Measurements from ENCODE around the gene MAML3. TPM values are rescaled to one million over a fixed set of nuclear protein-coding genes. Genes with fewer than 3 reads are reported as not detected.

The MAML3 gene
- total RNA-seq, 1 experiment from 2014 or later = 12.1 TPM

- DNase-seq = no peak
- no peaks in the 10 kb centered on the region for H3K9me3 Mint-ChIP-seq (ENCODE audit: unreplicated experiment)
- Histone ChIP-seq H3K4me3 (ENCODE audit: low read depth, low read length) (no peak overlapping the region), H3K36me3 (ENCODE audit: control insufficient read depth, insufficient read depth, low read length) (no peaks in the 10 kb centered on the region), H3K4me1 (no peaks in the 10 kb centered on the region), H3K27me3 (replicated peaks; ENCODE audit: control insufficient read depth, insufficient read depth, low read length) (no peaks in the 10 kb centered on the region), H3K9me3 (no peaks in the 10 kb centered on the region)
- intact Hi-C loops (cut with micrococcal nuclease; ENCODE audit: unreplicated experiment) = no loop called here
- CTCF ChIA-PET = no interaction called here
- H3K27ac Mint-ChIP-seq (ENCODE audit: unreplicated experiment) = no peak overlapping the region
- no peaks in the 10 kb centered on the region for H3K27me3 Mint-ChIP-seq (ENCODE audit: insufficient read depth, unreplicated experiment)
- TF ChIP-seq CTCF (IDR thresholded peaks at IDR 0.05; ENCODE audit: insufficient read depth in 1 of 2, low read depth in 1 of 2, low read length in 1 of 2, severe bottlenecking in 1 of 2, unreplicated experiment in 1 of 2) = no peak
- H3K36me3 Mint-ChIP-seq (ENCODE audit: insufficient read depth, unreplicated experiment) = no peaks in the 10 kb centered on the region
- no TSS peak for BruUV-seq (replicated peaks)
- H3K4me3 Mint-ChIP-seq (ENCODE audit: unreplicated experiment) = no peak overlapping the region
- POLR2A ChIA-PET = no interaction called here
- H3K4me1 Mint-ChIP-seq (ENCODE audit: low read depth, unreplicated experiment) = no peaks in the 10 kb centered on the region
Observed at GRCh38 chr4:139966383-139966782, 187.6 kb downstream of the MAML3 start.

- ChIA-PET CTCF (no interaction called here), POLR2A (no interaction called here)
- Histone ChIP-seq H3K36me3 (ENCODE audit: control insufficient read depth, insufficient read depth, low read length) (no peaks in the 10 kb centered on the region), H3K9me3 (no peaks in the 10 kb centered on the region), H3K27me3 (replicated peaks; ENCODE audit: control insufficient read depth, insufficient read depth, low read length) (no peaks in the 10 kb centered on the region), H3K4me3 (ENCODE audit: low read depth, low read length) (no peak overlapping the region), H3K4me1 (no peaks in the 10 kb centered on the region)
- no peaks in the 10 kb centered on the region for H3K27me3 Mint-ChIP-seq (ENCODE audit: insufficient read depth, unreplicated experiment)
- BruUV-seq (replicated peaks) = no TSS peak
- no peaks in the 10 kb centered on the region for H3K36me3 Mint-ChIP-seq (ENCODE audit: insufficient read depth, unreplicated experiment)
- no peaks in the 10 kb centered on the region for H3K4me1 Mint-ChIP-seq (ENCODE audit: low read depth, unreplicated experiment)
- no peak overlapping the region for H3K27ac Mint-ChIP-seq (ENCODE audit: unreplicated experiment)
- DNase-seq = no peak
- H3K9me3 Mint-ChIP-seq (ENCODE audit: unreplicated experiment) = no peaks in the 10 kb centered on the region
- TF ChIP-seq CTCF (IDR thresholded peaks at IDR 0.05; ENCODE audit: insufficient read depth in 1 of 2, low read depth in 1 of 2, low read length in 1 of 2, severe bottlenecking in 1 of 2, unreplicated experiment in 1 of 2) = no peak
- no peak overlapping the region for H3K4me3 Mint-ChIP-seq (ENCODE audit: unreplicated experiment)
- intact Hi-C loops (cut with micrococcal nuclease; ENCODE audit: unreplicated experiment) = no loop called here
Observed at GRCh38 chr4:139965789-139966188, 188.2 kb downstream of the MAML3 start.

GRCh38 chr4:139963708-139964107 is 190.3 kb downstream of the MAML3 start:
- POLR2A ChIA-PET = no interaction called here
- no peaks in the 10 kb centered on the region for H3K27me3 Mint-ChIP-seq (ENCODE audit: insufficient read depth, unreplicated experiment)
- CTCF ChIA-PET = no interaction called here
- no peak overlapping the region for H3K4me3 Mint-ChIP-seq (ENCODE audit: unreplicated experiment)
- no peak for TF ChIP-seq CTCF (IDR thresholded peaks at IDR 0.05; ENCODE audit: insufficient read depth in 1 of 2, low read depth in 1 of 2, low read length in 1 of 2, severe bottlenecking in 1 of 2, unreplicated experiment in 1 of 2)
- H3K27ac Mint-ChIP-seq (ENCODE audit: unreplicated experiment) = no peak overlapping the region
- intact Hi-C loops (cut with micrococcal nuclease; ENCODE audit: unreplicated experiment) = no loop called here
- Histone ChIP-seq H3K4me1 (no peaks in the 10 kb centered on the region), H3K4me3 (ENCODE audit: low read depth, low read length) (no peak overlapping the region), H3K27me3 (replicated peaks; ENCODE audit: control insufficient read depth, insufficient read depth, low read length) (no peaks in the 10 kb centered on the region), H3K36me3 (ENCODE audit: control insufficient read depth, insufficient read depth, low read length) (no peaks in the 10 kb centered on the region), H3K9me3 (no peaks in the 10 kb centered on the region)
- DNase-seq = no peak
- H3K4me1 Mint-ChIP-seq (ENCODE audit: low read depth, unreplicated experiment) = no peaks in the 10 kb centered on the region
- no TSS peak for BruUV-seq (replicated peaks)
- H3K36me3 Mint-ChIP-seq (ENCODE audit: insufficient read depth, unreplicated experiment) = no peaks in the 10 kb centered on the region
- H3K9me3 Mint-ChIP-seq (ENCODE audit: unreplicated experiment) = no peaks in the 10 kb centered on the region

Data from Caco-2 (cell line).